CD14-positive monocyte (primary cell): ENCODE data around the gene MIAT. TPM values are rescaled to one million over a fixed set of nuclear protein-coding genes. Genes with fewer than 3 reads are reported as not detected.

Experiments used
- DNase-seq, 3 donors: peaks; one replicate each; pipeline ENCODE4 v3.0.0-alpha.2; 2011 to 2022
- H2AFZ ChIP-seq: 2 replicates; pipeline ENCODE4 v1.6.0; 2012; ENCODE audit warnings: mild to moderate bottlenecking, low read depth, low read length, inconsistent platforms; ENCODE audit not compliant: insufficient read depth, poor library complexity, severe bottlenecking
- H3K27ac ChIP-seq, 2 donors: 1 replicate in 1 of 2; 2 replicates in 1 of 2; pipeline ENCODE4 v1.5.1; 2012 to 2013; ENCODE audit warnings: low read length in 2 of 2, control low read depth in 1 of 2, inconsistent platforms in 1 of 2, low read depth in 1 of 2, mild to moderate bottlenecking in 1 of 2
- H3K27me3 ChIP-seq, 2 donors: one replicate each; pipeline versions ENCODE4 v1.6.0 to v1.6.1; 2011 to 2013; ENCODE audit warnings: low read length in 2 of 2; ENCODE audit not compliant: control insufficient read depth in 2 of 2, insufficient read depth in 2 of 2
- H3K36me3 ChIP-seq, 2 donors: replicated peaks in 1 of 2; 1 replicate in 1 of 2; 2 replicates in 1 of 2; pipeline versions ENCODE4 v1.5.1 to v1.6.1; 2012 to 2013; ENCODE audit warnings: low read length in 2 of 2, control low read depth in 1 of 2, inconsistent platforms in 1 of 2, mild to moderate bottlenecking in 1 of 2; ENCODE audit not compliant: insufficient read depth in 2 of 2, control insufficient read depth in 1 of 2
- H3K4me1 ChIP-seq, 2 donors: 1 replicate in 1 of 2; 2 replicates in 1 of 2; pipeline versions ENCODE4 v1.5.1 to v1.6.1; 2012 to 2013; ENCODE audit warnings: low read length in 2 of 2, control low read depth in 1 of 2, inconsistent platforms in 1 of 2, mild to moderate bottlenecking in 1 of 2, moderate library complexity in 1 of 2; ENCODE audit not compliant: insufficient read depth in 2 of 2, control insufficient read depth in 1 of 2
- H3K4me2 ChIP-seq: replicated peaks from 2 replicates; pipeline ENCODE3; 2012; ENCODE audit warnings: low read length, moderate library complexity, mild to moderate bottlenecking; ENCODE audit not compliant: poor library complexity, severe bottlenecking; ENCODE audit errors: extremely low read depth
- H3K4me3 ChIP-seq, 3 experiments: fragments of 200-600 bp in 1 of 3; sonication (generic) in 1 of 3; replicated peaks in 1 of 3; 1 replicate in 2 of 3; 2 replicates in 1 of 3; pipeline ENCODE4 v1.5.1; 2011 to 2013; ENCODE audit warnings: low read length in 3 of 3, mild to moderate bottlenecking in 3 of 3, control low read depth in 2 of 3, low read depth in 2 of 3, inconsistent platforms in 1 of 3, moderate library complexity in 1 of 3
- H3K79me2 ChIP-seq: 2 replicates; pipeline ENCODE4 v1.6.0; 2012; ENCODE audit warnings: mild to moderate bottlenecking, control low read depth, inconsistent platforms, low read length, moderate library complexity; ENCODE audit not compliant: insufficient read depth
- H3K9ac ChIP-seq: 2 replicates; pipeline ENCODE4 v1.6.0; 2017; ENCODE audit warnings: low read length, mild to moderate bottlenecking; ENCODE audit not compliant: insufficient read depth, poor library complexity, severe bottlenecking
- H3K9me3 ChIP-seq, 2 donors: replicated peaks in 1 of 2; 1 replicate in 1 of 2; 2 replicates in 1 of 2; pipeline versions ENCODE4 v1.5.1 to v1.6.1; 2012 to 2013; ENCODE audit warnings: low read length in 2 of 2, control low read depth in 1 of 2; ENCODE audit not compliant: control insufficient read depth in 1 of 2, insufficient read depth in 1 of 2
- H4K20me1 ChIP-seq: 2 replicates; pipeline ENCODE4 v1.6.0; 2012; ENCODE audit warnings: mild to moderate bottlenecking, low read length, control low read depth, moderate library complexity; ENCODE audit not compliant: insufficient read depth
- H3K27ac Mint-ChIP-seq, 7 donors: one replicate each; pipeline ENCODE4 v1.8.0; 2020; ENCODE audit warnings: mild to moderate bottlenecking in 7 of 7, mixed read lengths in 7 of 7, moderate library complexity in 6 of 7, inconsistent platforms in 2 of 7
- H3K27me3 Mint-ChIP-seq, 3 donors: one replicate each; pipeline ENCODE4 v1.8.0; 2021 to 2022; ENCODE audit warnings: low read depth in 3 of 3, mild to moderate bottlenecking in 3 of 3, mixed read lengths in 3 of 3, moderate library complexity in 3 of 3, inconsistent platforms in 1 of 3
- H3K36me3 Mint-ChIP-seq, 2 donors: one replicate each; pipeline ENCODE4 v1.8.0; 2020; ENCODE audit warnings: mixed read lengths in 2 of 2, inconsistent platforms in 1 of 2, mild to moderate bottlenecking in 1 of 2
- H3K4me1 Mint-ChIP-seq: one replicate; pipeline ENCODE4 v1.8.0; 2020; ENCODE audit warnings: mild to moderate bottlenecking, mixed read lengths
- H3K4me3 Mint-ChIP-seq, 2 donors: one replicate each; pipeline ENCODE4 v1.8.0; 2020; ENCODE audit warnings: mild to moderate bottlenecking in 2 of 2, mixed read lengths in 2 of 2, moderate library complexity in 1 of 2
- H3K9me3 Mint-ChIP-seq, 7 donors: one replicate each; pipeline ENCODE4 v1.8.0; 2020 to 2022; ENCODE audit warnings: mixed read lengths in 7 of 7, mild to moderate bottlenecking in 6 of 7, moderate library complexity in 6 of 7, inconsistent platforms in 2 of 7
- WGBS: methylation state at CpG from one replicate; pipeline ENCODE4 v1.1.5; 2013; ENCODE audit warnings: missing lambda C conversion rate; ENCODE audit not compliant: insufficient coverage; 5-methylcytosine and 5-hydroxymethylcytosine counted together
- intact Hi-C, 2 donors: fragments of 100-400 bp; cut with micrococcal nuclease; formaldehyde crosslinking; loops; one replicate each; pipeline versions ENCODE4 v1.15.0 to v1.15.1; 2023
- polyA plus RNA-seq, 3 donors: library from polyadenylated mRNA; depleted of rRNA in 1 of 3; unstranded in 2 of 3; stranded (reverse) in 1 of 3; fragments of 300-500 nt in 2 of 3; fragments of >200 nt in 1 of 3; fragmentation: Illumina TruSeq in 2 of 3; gene quantifications; 1 replicate in 2 of 3; 2 replicates in 1 of 3; pipeline ENCODE4 v1.2.3, GENCODE V29; 2012 to 2021
- TF ChIP-seq, protein P1 (sequence below): fragments of 200-600 bp; IDR thresholded peaks from one replicate; pipeline ENCODE4 v1.8.0; 2022; ENCODE audit warnings: antibody characterized with exemption, mild to moderate bottlenecking

MIAT gene
- polyA plus RNA-seq, 3 donors, result 0.02 to 0.17 (median 0.03) TPM

DNA sequence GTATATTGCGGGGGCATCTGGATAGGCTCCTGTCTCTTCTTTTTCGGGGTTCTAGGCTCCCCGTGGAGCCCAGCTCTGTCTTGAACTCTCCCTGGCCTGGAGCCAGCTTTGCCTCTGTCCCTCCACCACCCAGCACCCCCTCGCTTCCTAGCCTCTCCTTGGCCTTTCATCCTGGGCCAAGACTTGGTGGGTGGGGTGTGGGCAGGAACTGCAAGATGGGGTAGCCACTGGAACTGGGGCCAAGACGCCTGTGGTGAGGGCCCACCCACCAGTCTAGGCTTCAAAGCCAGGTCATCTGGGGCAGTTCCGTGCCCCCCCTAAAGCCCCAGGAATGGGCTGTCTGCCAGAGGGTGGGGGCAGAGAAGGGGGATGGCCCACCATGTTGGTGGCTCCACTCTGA is 37.9 kb upstream of the MIAT start:
- Histone ChIP-seq H3K27ac (no peak overlapping the region), H3K9me3 (no peaks in the 10 kb centered on the region), H3K4me3 (no peak overlapping the region), H3K9ac (no peak overlapping the region), H2AFZ (no peak overlapping the region), H3K4me2 (no peak overlapping the region), H3K27me3 (no peaks in the 10 kb centered on the region), H3K4me1 (peaks cover 22 to 30% of the 10 kb centered on the region in 2 donors), H3K36me3 (no peaks in the 10 kb centered on the region), H3K79me2 (no peaks in the 10 kb centered on the region), H4K20me1 (no peaks in the 10 kb centered on the region)
- Mint-ChIP-seq H3K36me3 (no peaks in the 10 kb centered on the region), H3K4me3 (no peak overlapping the region), H3K9me3 (peaks cover 0 to 2% (median 0%) of the 10 kb centered on the region in 7 donors), H3K27ac (no peak overlapping the region), H3K27me3 (peaks cover 2 to 4% (median 3%) of the 10 kb centered on the region in 3 donors), H3K4me1 (peaks cover 46% of the 10 kb centered on the region)
- no peak for DNase-seq
- intact Hi-C loops, result no loop called here
- TF ChIP-seq, protein P1, sequence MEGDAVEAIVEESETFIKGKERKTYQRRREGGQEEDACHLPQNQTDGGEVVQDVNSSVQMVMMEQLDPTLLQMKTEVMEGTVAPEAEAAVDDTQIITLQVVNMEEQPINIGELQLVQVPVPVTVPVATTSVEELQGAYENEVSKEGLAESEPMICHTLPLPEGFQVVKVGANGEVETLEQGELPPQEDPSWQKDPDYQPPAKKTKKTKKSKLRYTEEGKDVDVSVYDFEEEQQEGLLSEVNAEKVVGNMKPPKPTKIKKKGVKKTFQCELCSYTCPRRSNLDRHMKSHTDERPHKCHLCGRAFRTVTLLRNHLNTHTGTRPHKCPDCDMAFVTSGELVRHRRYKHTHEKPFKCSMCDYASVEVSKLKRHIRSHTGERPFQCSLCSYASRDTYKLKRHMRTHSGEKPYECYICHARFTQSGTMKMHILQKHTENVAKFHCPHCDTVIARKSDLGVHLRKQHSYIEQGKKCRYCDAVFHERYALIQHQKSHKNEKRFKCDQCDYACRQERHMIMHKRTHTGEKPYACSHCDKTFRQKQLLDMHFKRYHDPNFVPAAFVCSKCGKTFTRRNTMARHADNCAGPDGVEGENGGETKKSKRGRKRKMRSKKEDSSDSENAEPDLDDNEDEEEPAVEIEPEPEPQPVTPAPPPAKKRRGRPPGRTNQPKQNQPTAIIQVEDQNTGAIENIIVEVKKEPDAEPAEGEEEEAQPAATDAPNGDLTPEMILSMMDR, result no peak
- 70% methylated on average over 4 of the region's 6 CpGs for WGBS

DNA sequence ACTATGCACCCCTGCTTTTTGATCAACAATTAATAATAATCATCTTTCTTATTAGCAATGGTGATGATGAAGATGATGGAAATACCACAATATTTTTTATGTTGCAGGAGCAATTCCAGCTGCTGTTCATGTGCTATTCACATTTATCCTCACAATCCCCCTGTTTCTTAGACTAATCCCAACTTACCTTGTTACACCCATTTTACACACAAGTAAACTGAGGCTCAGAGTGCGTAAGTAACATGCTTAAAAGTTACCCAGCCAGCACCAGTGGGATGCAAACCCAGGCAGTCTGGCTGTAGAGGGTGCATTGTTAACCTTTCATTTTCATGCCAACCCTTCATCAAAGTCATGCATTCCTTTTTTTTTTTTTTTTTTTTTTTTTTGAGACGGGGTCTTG is 37.2 kb upstream of the MIAT start:
- Histone ChIP-seq H3K27me3 (no peaks in the 10 kb centered on the region), H3K36me3 (no peaks in the 10 kb centered on the region), H3K9me3 (no peaks in the 10 kb centered on the region), H3K4me1 (peaks cover 22 to 30% of the 10 kb centered on the region in 2 donors), H3K79me2 (no peaks in the 10 kb centered on the region), H2AFZ (no peak overlapping the region), H3K4me2 (no peak overlapping the region), H4K20me1 (no peaks in the 10 kb centered on the region), H3K9ac (no peak overlapping the region), H3K4me3 (no peak overlapping the region), H3K27ac (no peak overlapping the region)
- Mint-ChIP-seq H3K36me3 (no peaks in the 10 kb centered on the region), H3K27me3 (peaks cover 2 to 4% (median 3%) of the 10 kb centered on the region in 3 donors), H3K27ac (no peak overlapping the region), H3K9me3 (peaks cover 0 to 2% (median 0%) of the 10 kb centered on the region in 7 donors), H3K4me3 (no peak overlapping the region), H3K4me1 (peaks cover 44% of the 10 kb centered on the region)
- TF ChIP-seq, protein P1, result no peak
- intact Hi-C loops, result no loop called here
- no peak for DNase-seq
- WGBS, result no CpG with 5 or more reads among the region's 2 CpGs
